ENCODE data around the gene CHD1.

The CHD1 gene

DNA sequence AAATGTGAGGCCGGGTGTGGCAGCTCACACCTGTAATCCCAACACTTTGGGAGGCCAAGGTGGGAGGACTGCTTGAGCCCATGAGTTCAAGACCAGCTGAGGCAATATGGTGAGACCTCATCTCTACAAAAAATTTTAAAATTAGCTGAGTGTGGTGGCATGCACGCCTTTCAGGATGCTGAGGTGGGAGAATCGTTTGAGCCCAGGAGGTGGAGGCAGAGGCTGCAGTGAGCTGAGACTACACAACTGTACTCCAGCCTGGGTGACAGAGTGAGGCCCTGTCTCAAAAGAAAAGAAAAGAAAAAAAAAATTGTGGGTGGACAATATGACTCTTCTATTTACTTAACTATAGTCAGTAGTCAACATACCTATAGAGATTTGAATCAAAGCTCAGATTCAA is 4.8 kb downstream of the CHD1 start:
- H3K27ac ChIP-seq: no peak overlapping the region
- no peak for TF ChIP-seq ZFX (IDR thresholded peaks at IDR 0.05)
- TF ChIP-seq CTCF (conservative IDR thresholded peaks at IDR 0.05): no peak

DNA sequence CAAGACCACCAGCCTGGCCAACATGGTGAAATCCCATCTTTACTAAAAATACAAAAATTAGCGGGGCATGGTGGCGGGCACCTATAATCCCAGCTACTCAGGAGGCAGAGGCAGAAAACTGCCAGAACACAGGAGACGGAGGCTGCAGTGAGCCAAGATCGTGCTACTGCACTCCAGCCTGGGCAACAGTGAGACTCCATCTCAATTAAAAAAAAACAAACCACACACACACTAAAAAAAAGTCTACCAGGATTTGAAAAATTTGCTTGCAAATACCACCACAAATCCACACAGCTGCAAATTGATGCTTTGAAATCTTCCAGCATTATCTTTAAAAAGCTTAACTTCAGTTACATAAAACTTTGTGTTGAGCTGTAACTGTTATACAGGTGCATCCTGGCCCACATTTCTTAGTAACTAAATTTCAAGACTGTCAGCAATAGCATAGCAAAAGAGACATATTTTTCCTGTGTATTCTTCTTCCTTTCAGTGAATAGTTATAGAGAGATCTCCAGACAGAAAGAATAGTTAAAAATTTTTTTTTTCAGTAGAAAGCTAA is 6.8 kb downstream of the CHD1 start:
- no peak for TF ChIP-seq ZFX (IDR thresholded peaks at IDR 0.05)
- TF ChIP-seq CTCF (conservative IDR thresholded peaks at IDR 0.05): no peak

GRCh38 chr5:98917433-98917832 is 11.4 kb downstream of the CHD1 start:
- TF ChIP-seq CTCF (conservative IDR thresholded peaks at IDR 0.05) (no peak), ZFX (IDR thresholded peaks at IDR 0.05) (no peak)
- H3K27ac ChIP-seq: no peak overlapping the region

More for the DNA sequence above, 6.8 kb downstream of the CHD1 start:
- H3K27ac ChIP-seq: no peak overlapping the region

- TF ChIP-seq CTCF (conservative IDR thresholded peaks at IDR 0.05) (no peak), ZFX (IDR thresholded peaks at IDR 0.05) (no peak)
- H3K27ac ChIP-seq: no peak overlapping the region
Observed at GRCh38 chr5:98916540-98916939, 12.3 kb downstream of the CHD1 start.

- no peak overlapping the region for H3K27ac ChIP-seq
- no peak for TF ChIP-seq ZFX (IDR thresholded peaks at IDR 0.05)
Observed at GRCh38 chr5:98913911-98914310, 14.9 kb downstream of the CHD1 start.

DNA sequence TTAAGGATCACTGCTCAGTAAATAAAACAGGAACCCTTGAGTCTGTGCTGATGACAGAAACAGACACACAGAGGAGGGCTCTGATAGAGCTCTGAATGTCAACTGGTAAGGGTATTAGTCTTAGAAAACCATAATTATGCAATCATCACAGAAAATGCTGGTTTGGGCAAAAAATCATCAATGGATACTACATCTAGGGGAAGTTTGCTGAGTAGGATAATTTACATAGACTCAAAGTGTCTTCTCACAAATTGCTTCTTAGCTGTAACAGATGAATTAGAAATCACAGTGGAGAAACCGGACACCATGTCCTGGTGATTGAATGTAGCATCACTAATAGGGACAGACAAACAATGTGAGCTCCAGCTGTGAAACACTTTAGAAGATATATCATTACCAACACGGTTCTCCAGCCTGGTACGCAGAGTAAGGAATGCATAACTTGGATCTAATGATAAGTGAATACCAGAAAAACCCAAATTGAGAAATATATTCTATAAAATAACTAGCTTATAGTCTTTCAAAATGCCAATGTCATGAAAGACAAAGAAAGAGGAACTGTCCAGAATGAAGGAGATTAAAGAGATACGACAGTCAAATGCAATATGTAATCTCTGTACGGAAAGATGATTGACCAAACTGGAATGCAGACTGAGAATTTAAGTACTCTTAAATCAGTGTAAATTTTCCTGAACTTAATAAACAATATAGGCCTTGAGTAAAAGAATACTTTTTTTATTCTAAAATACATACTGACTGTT is 17.3 kb downstream of the CHD1 start:
- TF ChIP-seq CTCF (conservative IDR thresholded peaks at IDR 0.05) (no peak), ZFX (IDR thresholded peaks at IDR 0.05) (no peak)
- no peak overlapping the region for H3K27ac ChIP-seq

GRCh38 chr5:98909363-98909762 is 19.4 kb downstream of the CHD1 start:
- TF ChIP-seq ZFX (IDR thresholded peaks at IDR 0.05) (no peak), CTCF (conservative IDR thresholded peaks at IDR 0.05) (no peak)
- no peak overlapping the region for H3K27ac ChIP-seq

DNA sequence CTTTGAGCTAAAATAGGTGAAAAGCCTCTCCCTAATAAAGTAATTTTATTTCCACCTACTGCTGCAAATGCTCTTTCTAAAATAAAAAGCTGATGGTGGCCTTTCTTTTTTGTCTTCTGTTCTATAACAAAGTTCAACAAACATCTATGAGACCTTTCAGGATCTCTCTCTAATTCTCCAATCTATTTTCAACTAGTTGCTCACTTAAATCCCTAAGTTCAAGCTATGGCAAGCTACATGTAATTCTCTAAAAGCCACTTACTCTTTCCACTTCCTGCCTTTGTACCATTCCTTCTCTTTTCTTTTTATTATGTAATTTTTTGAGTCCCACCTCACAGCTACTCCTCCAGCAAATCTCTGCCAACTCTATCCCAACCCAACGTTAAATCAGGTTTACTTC is 20.9 kb downstream of the CHD1 start:
- TF ChIP-seq CTCF (conservative IDR thresholded peaks at IDR 0.05): no peak
- no peak for TF ChIP-seq ZFX (IDR thresholded peaks at IDR 0.05)
- H3K27ac ChIP-seq: no peak overlapping the region

All from C4-2B (cell line).